NB4 (cell line): ENCODE measurements around the gene ATP10B.
A peak's percentile ranks its signal among the peaks of the same experiment; 100 is the strongest.

Experiments
- DNase-seq: peaks from one replicate; pipeline ENCODE4 v3.0.0; 2010; ENCODE audit warnings: low read depth
- H3K4me3 ChIP-seq: one replicate; pipeline ENCODE4 v1.5.1; 2011; ENCODE audit warnings: mild to moderate bottlenecking, low read depth, low read length, moderate library complexity
- MYC ChIP-seq: IDR thresholded peaks from 2 replicates; pipeline ENCODE4 v1.6.1; 2011; ENCODE audit warnings: low read depth, low read length
- POLR2A ChIP-seq: IDR thresholded peaks from 2 replicates; pipeline ENCODE4 v1.6.1; 2011; ENCODE audit warnings: mild to moderate bottlenecking; ENCODE audit not compliant: insufficient read length; ENCODE audit errors: extremely low read depth
- TF ChIP-seq, protein P1 (sequence below): IDR thresholded peaks from 2 replicates; pipeline ENCODE4 v1.6.1; 2011; ENCODE audit warnings: low read depth, low read length
- TF ChIP-seq, protein P2 (sequence below): IDR thresholded peaks from one replicate; pipeline ENCODE4 v1.5.1; 2012; ENCODE audit warnings: low read depth, low read length

Gene ATP10B

DNA sequence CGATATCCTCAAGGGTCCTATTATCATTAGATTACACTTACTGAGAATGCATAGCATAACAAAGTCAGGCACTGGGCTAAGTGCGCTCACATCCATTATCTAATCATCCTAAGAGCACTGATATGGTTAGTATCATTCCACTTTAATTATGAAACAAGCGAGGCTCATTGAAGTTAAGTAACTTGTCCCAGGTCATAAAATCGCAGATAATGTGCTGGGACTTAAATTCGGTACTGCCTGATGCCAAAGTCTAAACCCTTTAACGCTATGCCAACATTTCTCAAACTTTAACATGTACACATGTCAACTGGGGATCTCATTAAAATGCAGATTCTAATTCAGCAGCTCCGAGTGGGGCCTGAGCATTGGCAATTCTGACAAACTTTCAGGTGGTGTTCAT lies 225.7 kb downstream of the ATP10B start:
- TF ChIP-seq POLR2A (no peak), MYC (no peak)
- TF ChIP-seq, protein P1, sequence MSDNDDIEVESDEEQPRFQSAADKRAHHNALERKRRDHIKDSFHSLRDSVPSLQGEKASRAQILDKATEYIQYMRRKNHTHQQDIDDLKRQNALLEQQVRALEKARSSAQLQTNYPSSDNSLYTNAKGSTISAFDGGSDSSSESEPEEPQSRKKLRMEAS, result no peak
- TF ChIP-seq, protein P2, sequence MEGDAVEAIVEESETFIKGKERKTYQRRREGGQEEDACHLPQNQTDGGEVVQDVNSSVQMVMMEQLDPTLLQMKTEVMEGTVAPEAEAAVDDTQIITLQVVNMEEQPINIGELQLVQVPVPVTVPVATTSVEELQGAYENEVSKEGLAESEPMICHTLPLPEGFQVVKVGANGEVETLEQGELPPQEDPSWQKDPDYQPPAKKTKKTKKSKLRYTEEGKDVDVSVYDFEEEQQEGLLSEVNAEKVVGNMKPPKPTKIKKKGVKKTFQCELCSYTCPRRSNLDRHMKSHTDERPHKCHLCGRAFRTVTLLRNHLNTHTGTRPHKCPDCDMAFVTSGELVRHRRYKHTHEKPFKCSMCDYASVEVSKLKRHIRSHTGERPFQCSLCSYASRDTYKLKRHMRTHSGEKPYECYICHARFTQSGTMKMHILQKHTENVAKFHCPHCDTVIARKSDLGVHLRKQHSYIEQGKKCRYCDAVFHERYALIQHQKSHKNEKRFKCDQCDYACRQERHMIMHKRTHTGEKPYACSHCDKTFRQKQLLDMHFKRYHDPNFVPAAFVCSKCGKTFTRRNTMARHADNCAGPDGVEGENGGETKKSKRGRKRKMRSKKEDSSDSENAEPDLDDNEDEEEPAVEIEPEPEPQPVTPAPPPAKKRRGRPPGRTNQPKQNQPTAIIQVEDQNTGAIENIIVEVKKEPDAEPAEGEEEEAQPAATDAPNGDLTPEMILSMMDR, result no peak
- DNase-seq, result no peak

DNA sequence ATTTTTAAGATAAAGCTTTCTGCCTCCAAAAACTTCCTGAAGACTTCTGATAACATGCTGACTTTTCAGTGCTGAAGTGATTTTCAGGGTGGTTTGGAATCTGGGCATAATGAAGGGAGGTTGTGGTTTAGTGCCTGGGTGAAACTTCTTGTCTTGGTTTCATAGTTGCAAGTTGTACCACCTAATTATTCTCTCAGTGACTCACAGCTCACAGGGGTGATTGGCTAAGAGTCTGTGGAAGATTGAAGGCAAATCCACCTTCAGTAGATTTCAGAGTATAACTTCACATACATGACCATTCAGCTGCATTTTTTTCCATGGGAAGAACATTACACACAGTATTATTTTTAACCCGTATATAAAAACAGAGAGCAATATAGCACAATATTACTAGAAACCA lies 230.5 kb downstream of the ATP10B start:
- TF ChIP-seq, protein P2, result no peak
- TF ChIP-seq, protein P1, result no peak
- TF ChIP-seq POLR2A (no peak), MYC (no peak)
- H3K4me3 ChIP-seq, result no peak overlapping the region
- no peak for DNase-seq

More for the DNA sequence above, 225.7 kb downstream of the ATP10B start:
- H3K4me3 ChIP-seq, result no peak overlapping the region

DNA sequence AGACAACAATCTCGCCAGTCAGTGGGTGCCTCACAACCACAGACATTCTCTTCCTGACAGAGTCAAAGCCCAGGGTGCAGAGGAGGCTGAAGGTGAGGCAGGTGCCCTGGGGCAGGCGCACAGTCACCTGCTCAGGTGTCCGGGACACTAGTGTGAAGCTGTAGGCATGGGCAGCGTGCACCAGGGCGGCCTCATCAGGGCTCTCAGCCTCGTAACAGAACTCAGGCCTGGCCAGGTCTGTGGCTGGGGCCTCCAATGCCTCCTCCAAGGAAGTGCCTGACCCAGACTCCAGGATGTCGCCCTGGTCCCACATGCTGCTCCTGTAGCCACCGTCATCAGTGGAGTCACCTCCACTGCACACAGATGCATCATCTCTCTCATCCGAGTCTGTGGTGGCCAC lies 231.6 kb downstream of the ATP10B start:
- no peak for TF ChIP-seq MYC
- TF ChIP-seq, protein P2, result no peak
- no peak for TF ChIP-seq POLR2A
- no peak overlapping the region for H3K4me3 ChIP-seq
- no peak for DNase-seq

DNA sequence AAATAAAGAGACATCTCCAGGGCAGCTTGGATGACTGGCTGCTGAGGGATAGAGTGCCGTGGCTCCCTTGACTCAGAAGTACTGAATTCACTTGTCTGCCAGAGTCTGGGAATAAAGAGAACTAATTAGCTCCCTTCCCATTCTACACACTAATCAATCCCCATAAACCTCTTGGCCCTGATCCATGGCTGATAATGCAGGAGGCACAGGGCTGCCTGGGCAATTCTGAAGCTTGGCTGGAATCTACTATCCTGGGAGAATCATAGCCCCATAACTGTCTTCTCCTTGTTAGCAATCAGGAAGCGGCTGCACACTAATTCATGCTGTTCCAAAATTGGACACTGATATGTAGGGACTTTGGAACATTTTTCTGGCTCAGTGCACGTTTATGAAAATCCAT lies 232.6 kb downstream of the ATP10B start:
- DNase-seq, result no peak
- TF ChIP-seq, protein P2, result no peak
- TF ChIP-seq, protein P1, result no peak
- no peak for TF ChIP-seq MYC
- H3K4me3 ChIP-seq, result no peak overlapping the region

DNA sequence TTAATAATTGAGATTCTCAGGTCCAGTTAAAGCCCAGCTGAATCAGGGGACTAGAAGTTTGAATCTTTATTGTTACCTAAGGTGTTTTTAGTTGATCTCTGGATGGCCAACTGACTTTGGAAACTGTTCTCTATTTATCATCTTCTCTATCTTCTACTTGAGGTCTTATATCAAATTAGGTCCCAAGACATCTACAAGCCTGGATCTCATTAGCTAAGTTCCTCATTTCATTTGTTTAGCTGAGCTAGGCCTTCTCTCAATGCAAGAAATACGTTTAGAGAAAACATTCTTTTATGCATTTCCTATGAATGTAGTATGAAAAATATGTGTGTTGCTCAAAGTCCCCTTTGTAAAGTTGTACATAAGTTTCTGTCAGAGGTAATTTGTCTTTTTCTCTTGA lies 233.7 kb downstream of the ATP10B start:
- no peak overlapping the region for H3K4me3 ChIP-seq
- peak; percentile 23 for DNase-seq
- no peak for TF ChIP-seq POLR2A
- TF ChIP-seq, protein P2, result no peak
- no peak for TF ChIP-seq MYC
- TF ChIP-seq, protein P1, result no peak

DNA sequence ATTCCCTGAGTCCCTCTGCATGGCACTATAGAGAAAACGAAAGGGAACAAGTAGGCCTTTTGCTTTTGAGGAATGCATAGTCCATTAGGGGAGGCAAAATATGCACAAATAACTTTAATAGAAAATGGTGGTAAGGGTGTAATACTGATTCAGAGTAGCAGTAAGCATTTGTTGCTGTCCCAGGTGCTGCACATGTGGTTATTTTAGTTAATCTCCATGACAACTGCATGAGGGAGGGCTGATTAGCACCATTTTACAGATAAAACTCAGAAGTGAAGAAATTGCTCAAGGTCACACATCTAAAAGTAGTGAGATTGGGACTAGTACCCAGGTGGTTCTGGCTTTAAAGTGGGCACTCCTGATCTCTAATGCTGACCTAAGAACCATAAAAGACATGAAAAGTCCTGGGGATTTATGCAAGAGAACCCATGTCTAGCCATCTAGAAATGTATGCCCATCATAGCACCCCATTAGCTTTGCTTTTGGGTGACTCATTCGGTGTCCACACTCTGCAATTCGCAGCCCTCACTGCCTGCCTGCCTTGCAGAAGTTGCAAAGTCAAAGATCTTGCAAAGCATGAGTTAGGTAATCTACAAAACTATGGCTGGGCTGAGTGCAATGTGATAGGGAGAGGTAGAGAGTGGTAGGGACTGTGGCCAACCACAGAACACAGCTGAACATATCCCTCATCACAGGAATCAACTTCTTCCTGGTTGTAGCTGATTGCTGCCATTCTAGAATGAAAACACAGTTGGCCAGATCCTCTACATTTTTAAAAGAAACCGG lies 235.1 kb downstream of the ATP10B start:
- H3K4me3 ChIP-seq, result no peak overlapping the region
- TF ChIP-seq, protein P2, result no peak
- 0 out of 2 replicates have a peak, but pooled peaks have one; percentile 33 for TF ChIP-seq MYC
- DNase-seq, result peak; percentile 87
